HEK293T (cell line): Measurements from ENCODE around the gene ITGAD.

Source experiments
- BHLHE40 ChIP-seq: fragments of 450-650 bp; IDR thresholded peaks from 2 replicates; pipeline ENCODE4 v1.6.1; 2016; ENCODE audit warnings: mild to moderate bottlenecking, moderate library complexity, borderline replicate concordance
- SP1 ChIP-seq: fragments of 450-650 bp; IDR thresholded peaks from 2 replicates; pipeline ENCODE4 v1.6.1; 2017

DNA sequence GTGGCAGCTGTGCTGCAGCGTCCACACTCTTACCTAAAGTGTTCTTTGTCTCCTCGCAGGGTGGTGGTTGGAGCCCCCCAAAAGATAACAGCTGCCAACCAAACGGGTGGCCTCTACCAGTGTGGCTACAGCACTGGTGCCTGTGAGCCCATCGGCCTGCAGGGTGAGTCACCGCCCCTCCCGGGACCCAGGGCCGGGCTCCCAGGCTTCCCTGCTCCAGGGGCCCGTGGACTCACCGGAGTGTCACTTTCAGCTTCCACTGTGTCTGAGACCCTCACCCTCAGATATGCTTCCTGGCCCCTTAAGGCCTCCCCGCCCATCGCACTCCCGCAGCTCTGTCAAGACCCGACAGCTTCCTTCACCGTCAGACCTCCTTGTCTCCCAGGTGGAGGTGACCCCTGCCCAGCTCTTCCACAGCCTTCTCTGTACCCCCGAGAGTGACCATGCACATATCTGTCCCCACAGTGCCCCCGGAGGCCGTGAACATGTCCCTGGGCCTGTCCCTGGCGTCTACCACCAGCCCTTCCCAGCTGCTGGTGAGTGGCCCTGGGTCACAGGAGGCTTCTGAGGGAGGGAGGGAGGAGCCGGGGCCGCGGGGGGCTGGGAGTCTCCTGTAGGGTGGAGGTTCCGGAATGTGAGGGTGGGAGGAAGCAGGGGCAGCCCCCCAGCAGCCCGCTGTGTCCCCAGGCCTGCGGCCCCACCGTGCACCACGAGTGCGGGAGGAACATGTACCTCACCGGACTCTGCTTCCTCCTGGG lies 36.4 kb upstream of the ITGAD start:
- TF ChIP-seq BHLHE40 = no peak
- TF ChIP-seq SP1 = no peak
